ENCODE results near the gene KIF5C. TPM values are rescaled to one million over a fixed set of nuclear protein-coding genes. Genes with fewer than 3 reads are reported as not detected.

The KIF5C gene
- total and polyA plus RNA-seq, 2 of the 13 experiments (the other 11 are each of a cell fraction or from before 2014, with no cell fraction given), result 0.15 to 0.20 TPM

GRCh38 chr2:149062531-149062930, 187.5 kb downstream of the KIF5C start:
- Histone ChIP-seq H3K4me3 (replicated peaks in 1 of 3; ENCODE audit: insufficient read depth in 1 of 3, low read depth in 2 of 3, low read length in 3 of 3) (no peak overlapping the region), H3K4me1 (ENCODE audit: insufficient read depth, low read length) (no peaks in the 10 kb centered on the region), H3K27me3 (ENCODE audit: control insufficient read depth in 1 of 2, insufficient read depth in 2 of 2, low read length in 2 of 2) (0 out of 5 replicates have a peak, but pooled peaks cover 0 to 4% of the 10 kb centered on the region in 2 experiments), H3K4me2 (ENCODE audit: low read depth, low read length) (no peak overlapping the region), H3K36me3 (replicated peaks in 1 of 2; ENCODE audit: control insufficient read depth in 1 of 2, insufficient read depth in 2 of 2, low read length in 2 of 2) (no peaks in the 10 kb centered on the region), H4K20me1 (ENCODE audit: insufficient read depth, low read length) (no peaks in the 10 kb centered on the region), H3K9me3 (ENCODE audit: low read length) (no peaks in the 10 kb centered on the region), H3K9ac (ENCODE audit: insufficient read depth, low read depth, low read length) (no peak overlapping the region), H3K27ac (ENCODE audit: extremely low read length, insufficient read depth, low read length) (no peak overlapping the region), H2AFZ (ENCODE audit: low read length) (no peak overlapping the region), H3K79me2 (ENCODE audit: insufficient read depth, low read length) (no peaks in the 10 kb centered on the region)
- FAIRE-seq (no peak), DNase-seq (ENCODE audit: low spot score) (no peak), ATAC-seq (no peak)
- intact Hi-C loops (cut with micrococcal nuclease; ENCODE audit: unreplicated experiment), result no loop called here
- POLR2A ChIA-PET, result no interaction called here
- BruUV-seq (replicated peaks), result no TSS peak
- in situ Hi-C loops (cut with HindIII; ENCODE audit: extremely low pct_ligation_motif_present, low pct_unique_long_range_greater_than_20kb), result no loop called here
- CTCF ChIA-PET (ENCODE audit: low intra/inter-chr PET ratio, low total read pairs), result no interaction called here
- WGBS (ENCODE audit: low lambda C conversion rate), result 8% methylated on average over 3 of the region's 3 CpGs
- TF ChIP-seq ZNF780A (CRISPR knock-in tag; IDR thresholded peaks at IDR 0.05) (no peak), ZBTB4 (CRISPR knock-in tag; IDR thresholded peaks at IDR 0.05; ENCODE audit: borderline replicate concordance) (no peak), ARID4A (CRISPR knock-in tag; IDR thresholded peaks at IDR 0.05; ENCODE audit: borderline replicate concordance) (no peak)
